Measurements from ENCODE around the gene SLC38A11.

DNA sequence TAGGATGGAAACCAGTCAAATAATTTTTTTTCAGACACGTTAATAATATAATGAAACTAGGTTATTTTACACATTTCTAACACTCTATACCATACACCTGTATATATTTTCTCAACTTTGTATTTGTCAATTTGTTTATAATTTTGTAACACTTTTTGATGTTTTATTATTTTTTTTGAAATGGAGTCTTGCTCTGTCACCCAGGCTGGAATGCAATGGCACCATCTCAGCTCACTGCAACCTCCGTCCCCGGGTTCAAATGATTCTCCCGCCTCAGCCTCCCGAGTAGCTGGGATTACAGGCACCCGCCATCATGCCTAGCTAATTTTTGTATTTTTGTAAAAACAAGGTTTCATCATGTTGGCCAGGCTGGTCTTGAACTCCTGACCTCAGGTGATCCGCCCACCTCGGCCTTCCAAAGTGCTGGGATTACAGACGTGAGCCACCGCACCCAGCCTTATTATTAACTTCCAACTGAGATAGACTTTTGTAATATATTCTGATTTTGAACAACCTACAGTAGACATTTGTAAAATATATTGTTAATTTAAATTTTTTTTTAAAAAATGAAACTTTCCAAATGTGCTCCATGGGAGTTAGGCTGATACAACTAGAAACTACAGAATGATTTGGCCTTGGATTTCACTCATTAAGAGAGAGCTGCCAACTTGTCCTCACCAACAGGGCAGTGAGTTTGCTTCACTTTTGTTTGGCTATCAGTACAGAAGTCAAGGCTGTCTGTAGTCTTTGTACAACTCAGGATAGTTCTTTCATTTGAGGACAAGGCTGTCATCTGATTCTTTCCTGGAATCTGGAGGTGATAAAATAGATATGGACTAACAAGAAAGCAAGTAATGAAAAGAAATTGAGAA, 79.8 kb downstream of the SLC38A11 start:
- TF ChIP-seq, protein P1, sequence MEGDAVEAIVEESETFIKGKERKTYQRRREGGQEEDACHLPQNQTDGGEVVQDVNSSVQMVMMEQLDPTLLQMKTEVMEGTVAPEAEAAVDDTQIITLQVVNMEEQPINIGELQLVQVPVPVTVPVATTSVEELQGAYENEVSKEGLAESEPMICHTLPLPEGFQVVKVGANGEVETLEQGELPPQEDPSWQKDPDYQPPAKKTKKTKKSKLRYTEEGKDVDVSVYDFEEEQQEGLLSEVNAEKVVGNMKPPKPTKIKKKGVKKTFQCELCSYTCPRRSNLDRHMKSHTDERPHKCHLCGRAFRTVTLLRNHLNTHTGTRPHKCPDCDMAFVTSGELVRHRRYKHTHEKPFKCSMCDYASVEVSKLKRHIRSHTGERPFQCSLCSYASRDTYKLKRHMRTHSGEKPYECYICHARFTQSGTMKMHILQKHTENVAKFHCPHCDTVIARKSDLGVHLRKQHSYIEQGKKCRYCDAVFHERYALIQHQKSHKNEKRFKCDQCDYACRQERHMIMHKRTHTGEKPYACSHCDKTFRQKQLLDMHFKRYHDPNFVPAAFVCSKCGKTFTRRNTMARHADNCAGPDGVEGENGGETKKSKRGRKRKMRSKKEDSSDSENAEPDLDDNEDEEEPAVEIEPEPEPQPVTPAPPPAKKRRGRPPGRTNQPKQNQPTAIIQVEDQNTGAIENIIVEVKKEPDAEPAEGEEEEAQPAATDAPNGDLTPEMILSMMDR (conservative IDR thresholded peaks at IDR 0.05; ENCODE audit: low read length), result no peak
- no peak for TF ChIP-seq EZH2phosphoT487 (IDR thresholded peaks at IDR 0.05; ENCODE audit: borderline replicate concordance)

Measured in Loucy (cell line).